Liver (tissue), 9 donors: ENCODE data around the gene ISCA1. TPM values are rescaled to one million over a fixed set of nuclear protein-coding genes. Genes with fewer than 3 reads are reported as not detected.

Experiments
- DNase-seq: peaks from one replicate; pipeline ENCODE4 v3.0.0-alpha.2; 2017; ENCODE audit warnings: low spot score
- H3K27ac ChIP-seq, 2 donors: one replicate each; pipeline ENCODE4 v1.7.0; 2013; ENCODE audit warnings: inconsistent platforms in 2 of 2, low read length in 2 of 2, control low read depth in 1 of 2, low read depth in 1 of 2, mild to moderate bottlenecking in 1 of 2
- H3K27me3 ChIP-seq, 4 donors: one replicate each; pipeline versions ENCODE4 v1.6.1 to v1.7.0; 2013; ENCODE audit warnings: low read length in 3 of 4, inconsistent platforms in 1 of 4, mild to moderate bottlenecking in 1 of 4, moderate library complexity in 1 of 4; ENCODE audit not compliant: control insufficient read depth in 4 of 4, insufficient read depth in 4 of 4
- H3K36me3 ChIP-seq, 4 donors: one replicate each; pipeline versions ENCODE4 v1.6.1 to v1.7.0; 2013; ENCODE audit warnings: low read length in 3 of 4, mild to moderate bottlenecking in 3 of 4, low read depth in 1 of 4, moderate library complexity in 1 of 4; ENCODE audit not compliant: control insufficient read depth in 4 of 4, insufficient read depth in 3 of 4
- H3K4me1 ChIP-seq, 4 donors: one replicate each; pipeline versions ENCODE4 v1.6.1 to v1.7.0; 2013; ENCODE audit warnings: low read length in 3 of 4, mild to moderate bottlenecking in 3 of 4, moderate library complexity in 1 of 4; ENCODE audit not compliant: control insufficient read depth in 4 of 4, insufficient read depth in 4 of 4
- H3K4me3 ChIP-seq, 3 donors: one replicate each; pipeline versions ENCODE4 v1.6.1 to v1.7.0; 2013; ENCODE audit warnings: low read length in 3 of 3, control low read depth in 1 of 3, low read depth in 1 of 3, mild to moderate bottlenecking in 1 of 3
- H3K9ac ChIP-seq, 2 donors: one replicate each; pipeline ENCODE4 v1.7.0; 2013; ENCODE audit warnings: low read length in 2 of 2, mild to moderate bottlenecking in 2 of 2, moderate library complexity in 2 of 2, control low read depth in 1 of 2, low read depth in 1 of 2
- H3K9me3 ChIP-seq, 4 donors: one replicate each; pipeline versions ENCODE4 v1.6.1 to v1.7.0; 2013; ENCODE audit warnings: low read length in 3 of 4; ENCODE audit not compliant: control insufficient read depth in 4 of 4
- EGR1 ChIP-seq, 2 donors: IDR thresholded peaks; 2 replicates each; pipeline ENCODE4 v1.6.1; 2016 to 2018; ENCODE audit warnings: antibody characterized with exemption in 2 of 2, low read depth in 2 of 2
- FOXA1 ChIP-seq: IDR thresholded peaks from 2 replicates; pipeline ENCODE4 v1.6.1; 2016; ENCODE audit warnings: antibody characterized with exemption
- FOXA2 ChIP-seq: IDR thresholded peaks from 2 replicates; pipeline ENCODE4 v1.6.1; 2016; ENCODE audit warnings: antibody characterized with exemption
- GABPA ChIP-seq, 2 donors: IDR thresholded peaks in 1 of 2; conservative IDR thresholded peaks in 1 of 2; 2 replicates each; pipeline ENCODE4 v1.6.1; 2016; ENCODE audit warnings: antibody characterized with exemption in 2 of 2, mild to moderate bottlenecking in 1 of 2, moderate library complexity in 1 of 2
- HNF4A ChIP-seq, 2 donors: conservative IDR thresholded peaks; 2 replicates each; pipeline ENCODE4 v1.6.1; 2016; ENCODE audit warnings: antibody characterized with exemption in 2 of 2, mild to moderate bottlenecking in 2 of 2
- HNF4G ChIP-seq: IDR thresholded peaks from 2 replicates; pipeline ENCODE4 v1.6.1; 2016; ENCODE audit warnings: antibody characterized with exemption
- JUND ChIP-seq, 2 donors: IDR thresholded peaks; 2 replicates each; pipeline ENCODE4 v1.6.1; 2016; ENCODE audit warnings: antibody characterized with exemption in 2 of 2
- NR2F2 ChIP-seq: IDR thresholded peaks from 2 replicates; pipeline ENCODE4 v1.6.1; 2016; ENCODE audit warnings: antibody characterized with exemption
- RAD21 ChIP-seq, 2 donors: IDR thresholded peaks; 2 replicates each; pipeline ENCODE4 v1.6.1; 2016; ENCODE audit warnings: antibody characterized with exemption in 2 of 2, mild to moderate bottlenecking in 2 of 2
- RXRA ChIP-seq, 2 donors: IDR thresholded peaks; 2 replicates each; pipeline ENCODE4 v1.6.1; 2017 to 2018; ENCODE audit warnings: antibody characterized with exemption in 2 of 2, mild to moderate bottlenecking in 1 of 2
- SP1 ChIP-seq: IDR thresholded peaks from 2 replicates; pipeline ENCODE4 v1.6.1; 2018; ENCODE audit warnings: antibody characterized with exemption, mild to moderate bottlenecking
- TAF1 ChIP-seq: conservative IDR thresholded peaks from 2 replicates; pipeline ENCODE4 v1.6.1; 2016; ENCODE audit warnings: antibody characterized with exemption, mild to moderate bottlenecking
- YY1 ChIP-seq: IDR thresholded peaks from 2 replicates; pipeline ENCODE4 v1.6.1; 2016; ENCODE audit warnings: antibody characterized with exemption, mild to moderate bottlenecking
- WGBS: extraction: QIAGEN DNeasy Blood & Tissue Kit; methylation state at CpG from one replicate; pipeline ENCODE4 v1.1.7; 2013; 5-methylcytosine and 5-hydroxymethylcytosine counted together
- polyA plus RNA-seq, 2 donors: library from polyadenylated mRNA; stranded (reverse) in 1 of 2; unstranded in 1 of 2; fragments of 200-250 nt in 1 of 2; fragments of >200 nt in 1 of 2; fragmentation: Nextera tagmentation in 1 of 2; extraction: Ambion mirVana in 1 of 2; gene quantifications; one replicate each; pipeline versions ENCODE4 v1.2.1 to v1.2.3, GENCODE V29; 2013 to 2015
- total RNA-seq, 2 donors: library from RNA; depleted of rRNA; stranded (reverse); fragments of >200 nt; gene quantifications; one replicate each; pipeline ENCODE4 v1.2.3, GENCODE V29; 2014
- TF ChIP-seq, protein P1 (sequence below): IDR thresholded peaks from 2 replicates; pipeline ENCODE4 v1.6.1; 2016; ENCODE audit warnings: antibody characterized with exemption, mild to moderate bottlenecking
- TF ChIP-seq, protein P2 (sequence below): fragments of 150-350 bp; IDR thresholded peaks from 2 replicates; pipeline ENCODE4 v1.5.1; 2017; ENCODE audit warnings: improper control_type of control experiment, low read depth, low read length; ENCODE audit not compliant: missing input control
- TF ChIP-seq, protein P3 (sequence below): IDR thresholded peaks from 2 replicates; pipeline ENCODE4 v1.6.1; 2016; ENCODE audit warnings: antibody characterized with exemption
- TF ChIP-seq, protein P4 (sequence below): IDR thresholded peaks from 2 replicates; pipeline ENCODE4 v1.6.1; 2016; ENCODE audit warnings: antibody characterized with exemption
- TF ChIP-seq, protein P5 (sequence below): IDR thresholded peaks from 2 replicates; pipeline ENCODE4 v1.6.1; 2016; ENCODE audit warnings: antibody characterized with exemption
- donor health status: healthy.
- donor health status: healthy.
- donor health status: healthy.
- donor health status: healthy.
- donor health status: healthy.

Gene ISCA1
- total and polyA plus RNA-seq, 4 donors, result 26.6 to 43.2 (median 27.8) TPM

DNA sequence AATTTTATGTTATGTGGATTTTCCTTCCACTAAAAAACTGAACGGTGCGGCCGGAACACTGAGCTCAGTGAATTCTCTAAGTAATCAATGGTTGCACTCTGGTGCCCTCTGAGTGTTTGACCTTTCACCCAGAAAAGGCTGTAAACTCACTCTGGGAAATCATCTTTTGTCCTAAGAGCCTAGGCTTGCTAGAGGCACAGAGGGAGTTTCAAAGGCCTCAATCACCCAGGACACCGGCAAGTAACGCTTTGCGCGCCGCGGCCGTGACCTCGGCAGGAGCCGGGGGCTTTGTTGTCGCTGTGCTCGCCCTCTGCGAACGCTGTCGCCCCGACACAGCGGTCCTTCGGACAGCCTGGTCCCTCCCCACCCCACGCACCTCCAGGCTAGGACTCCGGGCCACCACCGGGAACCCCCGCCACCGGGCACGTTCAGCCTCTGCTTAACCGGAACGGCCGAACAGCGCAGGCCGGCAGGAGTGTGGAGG lies 703 bp downstream of the ISCA1 start:
- Histone ChIP-seq H3K4me3 (peak overlapping the region; percentile 96 to 99 (median 97)), H3K9me3 (no peaks in the 10 kb centered on the region), H3K27me3 (no peaks in the 10 kb centered on the region), H3K27ac (peak overlapping the region; percentile 96 to 100), H3K4me1 (peaks cover 7 to 24% (median 20%) of the 10 kb centered on the region in 4 donors), H3K9ac (peak overlapping the region; percentile 53 to 92), H3K36me3 (peaks cover 0 to 4% (median 1%) of the 10 kb centered on the region in 4 donors)
- under 1% methylated on average over 31 of the region's 31 CpGs for WGBS
- peak in 1 of 2 donors; percentile 43 for TF ChIP-seq HNF4A (conservative IDR thresholded peaks at IDR 0.05)
- peak; percentile 93 to 95 for TF ChIP-seq RXRA (IDR thresholded peaks at IDR 0.05)
- TF ChIP-seq RAD21 (IDR thresholded peaks at IDR 0.05), result peak in 1 of 2 donors; percentile 2
- TF ChIP-seq FOXA1, result no peak
- TF ChIP-seq, protein P1, sequence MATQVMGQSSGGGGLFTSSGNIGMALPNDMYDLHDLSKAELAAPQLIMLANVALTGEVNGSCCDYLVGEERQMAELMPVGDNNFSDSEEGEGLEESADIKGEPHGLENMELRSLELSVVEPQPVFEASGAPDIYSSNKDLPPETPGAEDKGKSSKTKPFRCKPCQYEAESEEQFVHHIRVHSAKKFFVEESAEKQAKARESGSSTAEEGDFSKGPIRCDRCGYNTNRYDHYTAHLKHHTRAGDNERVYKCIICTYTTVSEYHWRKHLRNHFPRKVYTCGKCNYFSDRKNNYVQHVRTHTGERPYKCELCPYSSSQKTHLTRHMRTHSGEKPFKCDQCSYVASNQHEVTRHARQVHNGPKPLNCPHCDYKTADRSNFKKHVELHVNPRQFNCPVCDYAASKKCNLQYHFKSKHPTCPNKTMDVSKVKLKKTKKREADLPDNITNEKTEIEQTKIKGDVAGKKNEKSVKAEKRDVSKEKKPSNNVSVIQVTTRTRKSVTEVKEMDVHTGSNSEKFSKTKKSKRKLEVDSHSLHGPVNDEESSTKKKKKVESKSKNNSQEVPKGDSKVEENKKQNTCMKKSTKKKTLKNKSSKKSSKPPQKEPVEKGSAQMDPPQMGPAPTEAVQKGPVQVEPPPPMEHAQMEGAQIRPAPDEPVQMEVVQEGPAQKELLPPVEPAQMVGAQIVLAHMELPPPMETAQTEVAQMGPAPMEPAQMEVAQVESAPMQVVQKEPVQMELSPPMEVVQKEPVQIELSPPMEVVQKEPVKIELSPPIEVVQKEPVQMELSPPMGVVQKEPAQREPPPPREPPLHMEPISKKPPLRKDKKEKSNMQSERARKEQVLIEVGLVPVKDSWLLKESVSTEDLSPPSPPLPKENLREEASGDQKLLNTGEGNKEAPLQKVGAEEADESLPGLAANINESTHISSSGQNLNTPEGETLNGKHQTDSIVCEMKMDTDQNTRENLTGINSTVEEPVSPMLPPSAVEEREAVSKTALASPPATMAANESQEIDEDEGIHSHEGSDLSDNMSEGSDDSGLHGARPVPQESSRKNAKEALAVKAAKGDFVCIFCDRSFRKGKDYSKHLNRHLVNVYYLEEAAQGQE, result no peak
- peak; percentile 68 for TF ChIP-seq SP1
- TF ChIP-seq EGR1 (IDR thresholded peaks at IDR 0.05; ENCODE audit: low read depth in 2 of 2), result no peak
- TF ChIP-seq GABPA (IDR thresholded peaks at IDR 0.05 in 1 of 2, conservative IDR thresholded peaks at IDR 0.05 in 1 of 2), result no peak
- TF ChIP-seq, protein P2, sequence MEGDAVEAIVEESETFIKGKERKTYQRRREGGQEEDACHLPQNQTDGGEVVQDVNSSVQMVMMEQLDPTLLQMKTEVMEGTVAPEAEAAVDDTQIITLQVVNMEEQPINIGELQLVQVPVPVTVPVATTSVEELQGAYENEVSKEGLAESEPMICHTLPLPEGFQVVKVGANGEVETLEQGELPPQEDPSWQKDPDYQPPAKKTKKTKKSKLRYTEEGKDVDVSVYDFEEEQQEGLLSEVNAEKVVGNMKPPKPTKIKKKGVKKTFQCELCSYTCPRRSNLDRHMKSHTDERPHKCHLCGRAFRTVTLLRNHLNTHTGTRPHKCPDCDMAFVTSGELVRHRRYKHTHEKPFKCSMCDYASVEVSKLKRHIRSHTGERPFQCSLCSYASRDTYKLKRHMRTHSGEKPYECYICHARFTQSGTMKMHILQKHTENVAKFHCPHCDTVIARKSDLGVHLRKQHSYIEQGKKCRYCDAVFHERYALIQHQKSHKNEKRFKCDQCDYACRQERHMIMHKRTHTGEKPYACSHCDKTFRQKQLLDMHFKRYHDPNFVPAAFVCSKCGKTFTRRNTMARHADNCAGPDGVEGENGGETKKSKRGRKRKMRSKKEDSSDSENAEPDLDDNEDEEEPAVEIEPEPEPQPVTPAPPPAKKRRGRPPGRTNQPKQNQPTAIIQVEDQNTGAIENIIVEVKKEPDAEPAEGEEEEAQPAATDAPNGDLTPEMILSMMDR, result no peak
- TF ChIP-seq, protein P3, sequence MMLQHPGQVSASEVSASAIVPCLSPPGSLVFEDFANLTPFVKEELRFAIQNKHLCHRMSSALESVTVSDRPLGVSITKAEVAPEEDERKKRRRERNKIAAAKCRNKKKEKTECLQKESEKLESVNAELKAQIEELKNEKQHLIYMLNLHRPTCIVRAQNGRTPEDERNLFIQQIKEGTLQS, result no peak
- peak; percentile 81 for TF ChIP-seq NR2F2
- no peak for TF ChIP-seq JUND (IDR thresholded peaks at IDR 0.05)
- TF ChIP-seq, protein P4, sequence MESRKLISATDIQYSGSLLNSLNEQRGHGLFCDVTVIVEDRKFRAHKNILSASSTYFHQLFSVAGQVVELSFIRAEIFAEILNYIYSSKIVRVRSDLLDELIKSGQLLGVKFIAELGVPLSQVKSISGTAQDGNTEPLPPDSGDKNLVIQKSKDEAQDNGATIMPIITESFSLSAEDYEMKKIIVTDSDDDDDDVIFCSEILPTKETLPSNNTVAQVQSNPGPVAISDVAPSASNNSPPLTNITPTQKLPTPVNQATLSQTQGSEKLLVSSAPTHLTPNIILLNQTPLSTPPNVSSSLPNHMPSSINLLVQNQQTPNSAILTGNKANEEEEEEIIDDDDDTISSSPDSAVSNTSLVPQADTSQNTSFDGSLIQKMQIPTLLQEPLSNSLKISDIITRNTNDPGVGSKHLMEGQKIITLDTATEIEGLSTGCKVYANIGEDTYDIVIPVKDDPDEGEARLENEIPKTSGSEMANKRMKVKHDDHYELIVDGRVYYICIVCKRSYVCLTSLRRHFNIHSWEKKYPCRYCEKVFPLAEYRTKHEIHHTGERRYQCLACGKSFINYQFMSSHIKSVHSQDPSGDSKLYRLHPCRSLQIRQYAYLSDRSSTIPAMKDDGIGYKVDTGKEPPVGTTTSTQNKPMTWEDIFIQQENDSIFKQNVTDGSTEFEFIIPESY, result no peak
- no peak for TF ChIP-seq HNF4G
- no peak for TF ChIP-seq TAF1
- TF ChIP-seq YY1, result no peak
- peak; percentile 14 for TF ChIP-seq FOXA2
- TF ChIP-seq, protein P5, sequence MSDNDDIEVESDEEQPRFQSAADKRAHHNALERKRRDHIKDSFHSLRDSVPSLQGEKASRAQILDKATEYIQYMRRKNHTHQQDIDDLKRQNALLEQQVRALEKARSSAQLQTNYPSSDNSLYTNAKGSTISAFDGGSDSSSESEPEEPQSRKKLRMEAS, result no peak
- no peak for DNase-seq
